ENCODE results near the gene PTGDR. TPM values are rescaled to one million over a fixed set of nuclear protein-coding genes. Genes with fewer than 3 reads are reported as not detected.

The PTGDR gene
- total and polyA plus RNA-seq, 2 of the 8 experiments (the other 6 are each of a cell fraction or from before 2014, with no cell fraction given), result 0.22 to 0.83 TPM

GRCh38 chr14:52313903-52314594 is 46.6 kb downstream of the PTGDR start, which contains the start of gene PTGER2 (continued):
- TF ChIP-seq E2F6 (IDR thresholded peaks at IDR 0.05) (peak; percentile 81), KDM5A (IDR thresholded peaks at IDR 0.05; ENCODE audit: low read length) (no peak), RAD21 (IDR thresholded peaks at IDR 0.05 in 1 of 2, conservative IDR thresholded peaks at IDR 0.05 in 1 of 2; ENCODE audit: low read depth in 2 of 2, low read length in 2 of 2) (no peak), PHF8 (conservative IDR thresholded peaks at IDR 0.05; ENCODE audit: low read depth, low read length) (no peak; the same call in 1 of the 2 replicates), SUZ12 (IDR thresholded peaks at IDR 0.05; ENCODE audit: low read length) (no peak), SAP30 (IDR thresholded peaks at IDR 0.05; ENCODE audit: insufficient read depth, insufficient replicate concordance, low read length) (no peak), SRF (IDR thresholded peaks at IDR 0.05; ENCODE audit: low read depth, low read length) (no peak), CREB1 (IDR thresholded peaks at IDR 0.05) (no peak), MAFK (IDR thresholded peaks at IDR 0.05; ENCODE audit: low read depth, low read length) (no peak), NRF1 (IDR thresholded peaks at IDR 0.05; ENCODE audit: low read depth, low read length) (no peak), CTBP2 (IDR thresholded peaks at IDR 0.05; ENCODE audit: borderline replicate concordance, insufficient read depth, insufficient read length, low read length) (peak; percentile 45), ATF2 (IDR thresholded peaks at IDR 0.05; ENCODE audit: low read length) (no peak), CHD1 (IDR thresholded peaks at IDR 0.05; ENCODE audit: low read depth, low read length) (no peak), SIX5 (IDR thresholded peaks at IDR 0.05; ENCODE audit: low read depth, low read length) (no peak)
- TF ChIP-seq, protein P1, sequence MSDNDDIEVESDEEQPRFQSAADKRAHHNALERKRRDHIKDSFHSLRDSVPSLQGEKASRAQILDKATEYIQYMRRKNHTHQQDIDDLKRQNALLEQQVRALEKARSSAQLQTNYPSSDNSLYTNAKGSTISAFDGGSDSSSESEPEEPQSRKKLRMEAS (IDR thresholded peaks at IDR 0.05), result peak; percentile 74

Data from H1 (cell line).